SK-N-SH treated with all-trans-retinoic acid at 6 μM for 48 hours (cell line): Measurements from ENCODE around the gene ENDOG.

Source experiments
- RARB ChIP-seq: fragments of 250-450 bp; sonication (Bioruptor Pico); IDR thresholded peaks from 2 replicates; pipeline ENCODE4 v1.8.0; 2021; ENCODE audit warnings: mild to moderate bottlenecking, moderate library complexity
- ZFP3 ChIP-seq: fragments of 250-450 bp; sonication (Bioruptor Pico); IDR thresholded peaks from 2 replicates; pipeline ENCODE4 v1.5.0; 2020; ENCODE audit warnings: mild to moderate bottlenecking, moderate library complexity
- ZNF565 ChIP-seq: fragments of 450-650 bp; formaldehyde crosslinking; conservative IDR thresholded peaks from 2 replicates; pipeline ENCODE4 v1.5.0; 2020; ENCODE audit warnings: low read depth, mild to moderate bottlenecking, moderate library complexity
- TF ChIP-seq, protein P1 (sequence below): fragments of 250-450 bp; sonication (Bioruptor Pico); IDR thresholded peaks from 2 replicates; pipeline ENCODE4 v1.5.1; 2021; ENCODE audit warnings: mild to moderate bottlenecking, moderate library complexity
- TF ChIP-seq, protein P2 (sequence below): fragments of 250-450 bp; sonication (Bioruptor Pico); IDR thresholded peaks from 2 replicates; pipeline ENCODE4 v1.5.1; 2020; ENCODE audit warnings: low read depth, mild to moderate bottlenecking, moderate library complexity
- TF ChIP-seq, protein P3 (sequence below): fragments of 250-450 bp; sonication (Bioruptor Pico); IDR thresholded peaks from 2 replicates; pipeline ENCODE4 v1.5.0; 2020; ENCODE audit warnings: mild to moderate bottlenecking, moderate library complexity
- TF ChIP-seq, protein P4 (sequence below): fragments of 250-450 bp; sonication (Bioruptor Pico); IDR thresholded peaks from 2 replicates; pipeline ENCODE4 v1.8.0; 2020; ENCODE audit warnings: mild to moderate bottlenecking, moderate library complexity, borderline replicate concordance

DNA sequence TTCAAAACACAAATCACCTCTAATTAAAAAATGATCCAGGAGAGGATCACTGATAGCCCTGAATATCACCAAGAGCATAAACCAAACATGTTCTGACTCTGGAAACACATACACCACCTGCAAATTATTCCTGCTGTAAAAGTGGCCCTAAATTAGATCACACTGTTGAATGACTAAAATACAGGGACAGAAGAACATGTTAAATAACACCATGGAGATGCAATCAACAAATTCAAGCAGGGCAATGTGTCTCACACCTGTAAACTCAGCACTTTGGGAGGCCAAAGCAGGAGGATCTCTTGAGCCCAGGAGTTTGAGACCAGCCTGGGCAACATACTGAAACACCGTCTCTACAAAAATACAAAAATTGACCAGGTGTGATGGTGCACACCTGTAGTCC is 29.5 kb downstream of the ENDOG start:
- TF ChIP-seq, protein P1, sequence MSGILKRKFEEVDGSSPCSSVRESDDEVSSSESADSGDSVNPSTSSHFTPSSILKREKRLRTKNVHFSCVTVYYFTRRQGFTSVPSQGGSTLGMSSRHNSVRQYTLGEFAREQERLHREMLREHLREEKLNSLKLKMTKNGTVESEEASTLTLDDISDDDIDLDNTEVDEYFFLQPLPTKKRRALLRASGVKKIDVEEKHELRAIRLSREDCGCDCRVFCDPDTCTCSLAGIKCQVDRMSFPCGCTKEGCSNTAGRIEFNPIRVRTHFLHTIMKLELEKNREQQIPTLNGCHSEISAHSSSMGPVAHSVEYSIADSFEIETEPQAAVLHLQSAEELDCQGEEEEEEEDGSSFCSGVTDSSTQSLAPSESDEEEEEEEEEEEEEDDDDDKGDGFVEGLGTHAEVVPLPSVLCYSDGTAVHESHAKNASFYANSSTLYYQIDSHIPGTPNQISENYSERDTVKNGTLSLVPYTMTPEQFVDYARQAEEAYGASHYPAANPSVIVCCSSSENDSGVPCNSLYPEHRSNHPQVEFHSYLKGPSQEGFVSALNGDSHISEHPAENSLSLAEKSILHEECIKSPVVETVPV (CRISPR knock-in tag) = no peak
- TF ChIP-seq ZNF565 (CRISPR knock-in tag) (no peak), RARB (CRISPR knock-in tag) (no peak), ZFP3 (CRISPR knock-in tag) (no peak)
- TF ChIP-seq, protein P2, sequence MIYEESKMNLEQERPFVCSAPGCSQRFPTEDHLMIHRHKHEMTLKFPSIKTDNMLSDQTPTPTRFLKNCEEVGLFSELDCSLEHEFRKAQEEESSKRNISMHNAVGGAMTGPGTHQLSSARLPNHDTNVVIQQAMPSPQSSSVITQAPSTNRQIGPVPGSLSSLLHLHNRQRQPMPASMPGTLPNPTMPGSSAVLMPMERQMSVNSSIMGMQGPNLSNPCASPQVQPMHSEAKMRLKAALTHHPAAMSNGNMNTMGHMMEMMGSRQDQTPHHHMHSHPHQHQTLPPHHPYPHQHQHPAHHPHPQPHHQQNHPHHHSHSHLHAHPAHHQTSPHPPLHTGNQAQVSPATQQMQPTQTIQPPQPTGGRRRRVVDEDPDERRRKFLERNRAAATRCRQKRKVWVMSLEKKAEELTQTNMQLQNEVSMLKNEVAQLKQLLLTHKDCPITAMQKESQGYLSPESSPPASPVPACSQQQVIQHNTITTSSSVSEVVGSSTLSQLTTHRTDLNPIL (CRISPR knock-in tag) = no peak
- TF ChIP-seq, protein P3, sequence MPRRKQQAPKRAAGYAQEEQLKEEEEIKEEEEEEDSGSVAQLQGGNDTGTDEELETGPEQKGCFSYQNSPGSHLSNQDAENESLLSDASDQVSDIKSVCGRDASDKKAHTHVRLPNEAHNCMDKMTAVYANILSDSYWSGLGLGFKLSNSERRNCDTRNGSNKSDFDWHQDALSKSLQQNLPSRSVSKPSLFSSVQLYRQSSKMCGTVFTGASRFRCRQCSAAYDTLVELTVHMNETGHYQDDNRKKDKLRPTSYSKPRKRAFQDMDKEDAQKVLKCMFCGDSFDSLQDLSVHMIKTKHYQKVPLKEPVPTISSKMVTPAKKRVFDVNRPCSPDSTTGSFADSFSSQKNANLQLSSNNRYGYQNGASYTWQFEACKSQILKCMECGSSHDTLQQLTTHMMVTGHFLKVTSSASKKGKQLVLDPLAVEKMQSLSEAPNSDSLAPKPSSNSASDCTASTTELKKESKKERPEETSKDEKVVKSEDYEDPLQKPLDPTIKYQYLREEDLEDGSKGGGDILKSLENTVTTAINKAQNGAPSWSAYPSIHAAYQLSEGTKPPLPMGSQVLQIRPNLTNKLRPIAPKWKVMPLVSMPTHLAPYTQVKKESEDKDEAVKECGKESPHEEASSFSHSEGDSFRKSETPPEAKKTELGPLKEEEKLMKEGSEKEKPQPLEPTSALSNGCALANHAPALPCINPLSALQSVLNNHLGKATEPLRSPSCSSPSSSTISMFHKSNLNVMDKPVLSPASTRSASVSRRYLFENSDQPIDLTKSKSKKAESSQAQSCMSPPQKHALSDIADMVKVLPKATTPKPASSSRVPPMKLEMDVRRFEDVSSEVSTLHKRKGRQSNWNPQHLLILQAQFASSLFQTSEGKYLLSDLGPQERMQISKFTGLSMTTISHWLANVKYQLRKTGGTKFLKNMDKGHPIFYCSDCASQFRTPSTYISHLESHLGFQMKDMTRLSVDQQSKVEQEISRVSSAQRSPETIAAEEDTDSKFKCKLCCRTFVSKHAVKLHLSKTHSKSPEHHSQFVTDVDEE (CRISPR knock-in tag) = no peak
- TF ChIP-seq, protein P4, sequence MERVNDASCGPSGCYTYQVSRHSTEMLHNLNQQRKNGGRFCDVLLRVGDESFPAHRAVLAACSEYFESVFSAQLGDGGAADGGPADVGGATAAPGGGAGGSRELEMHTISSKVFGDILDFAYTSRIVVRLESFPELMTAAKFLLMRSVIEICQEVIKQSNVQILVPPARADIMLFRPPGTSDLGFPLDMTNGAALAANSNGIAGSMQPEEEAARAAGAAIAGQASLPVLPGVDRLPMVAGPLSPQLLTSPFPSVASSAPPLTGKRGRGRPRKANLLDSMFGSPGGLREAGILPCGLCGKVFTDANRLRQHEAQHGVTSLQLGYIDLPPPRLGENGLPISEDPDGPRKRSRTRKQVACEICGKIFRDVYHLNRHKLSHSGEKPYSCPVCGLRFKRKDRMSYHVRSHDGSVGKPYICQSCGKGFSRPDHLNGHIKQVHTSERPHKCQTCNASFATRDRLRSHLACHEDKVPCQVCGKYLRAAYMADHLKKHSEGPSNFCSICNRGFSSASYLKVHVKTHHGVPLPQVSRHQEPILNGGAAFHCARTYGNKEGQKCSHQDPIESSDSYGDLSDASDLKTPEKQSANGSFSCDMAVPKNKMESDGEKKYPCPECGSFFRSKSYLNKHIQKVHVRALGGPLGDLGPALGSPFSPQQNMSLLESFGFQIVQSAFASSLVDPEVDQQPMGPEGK = no peak
